Kidney glomerular epithelial cell (primary cell): ENCODE results near the gene KRT28.

ENCODE experiments used
- DNase-seq: peaks from one replicate; lab custom pipeline; 2025; lab: John Stamatoyannopoulos, UW

The KRT28 gene

GRCh38 chr17:40799859-40800258, at the start of gene KRT28:
KRT28 (minus strand) TSS chr17:40799959; CDS start chr17:40799893, 66 bp downstream.
- DNase-seq = no peak

DNA sequence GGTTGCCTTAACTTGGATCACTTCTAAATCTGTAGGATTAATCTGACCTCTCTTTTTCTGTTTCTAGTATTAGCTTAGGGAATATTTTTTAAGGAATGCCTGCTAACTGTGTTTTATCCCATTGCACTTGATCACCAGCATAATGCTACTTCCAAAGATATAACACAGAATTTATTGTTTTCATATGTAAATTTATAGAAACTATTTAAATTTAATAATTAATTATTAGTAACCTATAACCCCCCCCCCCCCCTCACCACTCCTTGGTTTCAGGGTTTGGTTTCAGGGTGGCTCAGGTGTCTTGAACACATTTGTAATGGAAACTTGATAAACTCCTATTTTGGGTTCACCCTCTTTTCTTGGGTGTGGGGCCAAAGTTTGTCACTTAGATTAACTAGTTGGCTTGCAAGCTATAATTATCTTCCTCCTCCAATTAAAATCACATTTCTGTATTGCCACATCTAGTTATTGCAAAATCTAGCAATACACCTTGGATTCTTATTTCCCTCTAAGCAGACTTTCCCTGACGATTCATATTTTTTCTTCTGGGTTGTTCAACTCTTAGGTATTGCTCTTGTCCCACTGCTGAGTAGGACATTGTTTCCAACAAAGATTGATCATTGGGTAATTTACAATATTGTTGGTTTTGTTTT, 49.0 kb upstream of the KRT28 start:
- no peak for DNase-seq

- no peak for DNase-seq
Observed at GRCh38 chr17:40846515-40847144, 46.9 kb upstream of the KRT28 start.

GRCh38 chr17:40844671-40845107, 44.9 kb upstream of the KRT28 start:
- no peak for DNase-seq

GRCh38 chr17:40843242-40843641, 43.5 kb upstream of the KRT28 start:
- DNase-seq = no peak

GRCh38 chr17:40841246-40841645, 41.5 kb upstream of the KRT28 start:
- no peak for DNase-seq

DNA sequence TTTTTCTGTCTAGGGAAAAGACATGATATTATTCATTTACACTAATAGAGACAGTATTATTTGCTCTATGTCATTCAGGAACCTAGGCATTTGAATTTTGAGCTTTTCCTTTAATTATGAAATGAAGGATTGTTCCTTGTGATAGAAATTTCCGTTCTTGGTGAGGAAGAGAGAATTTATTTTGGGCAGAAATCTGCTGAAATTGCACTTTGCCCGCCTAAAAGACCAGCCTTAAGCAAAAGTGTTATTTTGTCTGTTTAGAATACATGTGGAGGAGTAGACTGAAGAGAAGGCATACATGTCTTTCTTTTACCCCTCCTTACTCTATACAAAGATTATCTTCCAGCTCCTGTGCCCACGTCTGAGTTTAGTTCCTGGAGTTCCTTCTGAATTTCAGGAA, 39.4 kb upstream of the KRT28 start:
- DNase-seq = no peak

DNA sequence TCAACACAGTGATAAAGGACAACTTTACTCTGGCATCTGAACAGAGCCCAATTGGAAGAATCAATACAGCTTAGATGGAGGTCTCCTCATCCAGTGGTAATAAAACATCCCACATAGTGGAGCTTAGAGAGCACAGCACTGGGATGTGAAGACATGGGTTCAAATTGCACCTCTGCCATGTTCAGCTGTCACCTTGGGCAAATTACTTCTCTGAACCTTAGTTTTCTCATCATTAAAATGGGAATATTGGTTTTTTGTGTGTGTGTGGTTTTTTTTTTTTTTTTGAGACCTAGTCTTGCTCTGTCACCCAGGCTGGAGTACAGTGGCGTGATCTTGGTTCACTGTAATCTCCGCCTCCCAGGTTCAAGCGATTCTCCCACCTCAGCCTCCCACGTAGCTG, 36.3 kb upstream of the KRT28 start:
- DNase-seq = no peak

DNA sequence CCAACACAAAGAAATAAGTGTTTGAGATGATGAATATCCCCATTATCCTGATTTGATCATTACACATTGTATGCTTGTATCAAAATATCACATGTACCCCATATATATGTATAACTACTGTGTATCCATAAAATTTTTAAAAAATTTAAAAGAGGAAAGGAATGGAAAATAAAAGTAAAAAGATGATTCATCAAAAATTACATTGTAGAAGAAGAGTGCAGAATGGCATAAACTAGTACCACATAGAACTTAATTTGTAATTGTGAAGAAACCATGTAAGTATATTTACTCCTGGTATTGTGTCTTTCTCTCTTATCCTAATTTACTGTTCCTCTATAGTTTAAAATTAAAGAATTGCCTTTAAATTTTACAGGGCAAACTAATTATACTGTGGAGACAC, 34.1 kb upstream of the KRT28 start:
- DNase-seq = no peak

DNA sequence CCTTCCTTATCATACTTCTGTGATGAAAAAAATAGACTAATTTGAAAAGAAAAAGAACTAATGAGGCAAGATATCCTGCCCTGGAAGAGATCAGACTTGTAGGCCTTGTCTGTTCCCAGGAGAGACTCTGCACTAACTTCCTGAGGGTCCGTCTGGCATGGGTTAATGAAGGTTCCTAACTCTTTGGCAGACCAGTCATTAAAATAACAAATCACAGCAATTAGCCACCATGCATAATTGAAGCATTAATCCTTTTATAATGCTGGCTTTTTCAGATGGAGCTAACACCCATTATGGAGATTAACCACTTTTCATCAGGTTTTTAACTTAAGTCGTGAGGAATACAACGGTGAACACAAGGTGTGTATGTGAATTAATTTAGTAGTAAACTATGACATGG, 33.1 kb upstream of the KRT28 start:
- DNase-seq = no peak

DNA sequence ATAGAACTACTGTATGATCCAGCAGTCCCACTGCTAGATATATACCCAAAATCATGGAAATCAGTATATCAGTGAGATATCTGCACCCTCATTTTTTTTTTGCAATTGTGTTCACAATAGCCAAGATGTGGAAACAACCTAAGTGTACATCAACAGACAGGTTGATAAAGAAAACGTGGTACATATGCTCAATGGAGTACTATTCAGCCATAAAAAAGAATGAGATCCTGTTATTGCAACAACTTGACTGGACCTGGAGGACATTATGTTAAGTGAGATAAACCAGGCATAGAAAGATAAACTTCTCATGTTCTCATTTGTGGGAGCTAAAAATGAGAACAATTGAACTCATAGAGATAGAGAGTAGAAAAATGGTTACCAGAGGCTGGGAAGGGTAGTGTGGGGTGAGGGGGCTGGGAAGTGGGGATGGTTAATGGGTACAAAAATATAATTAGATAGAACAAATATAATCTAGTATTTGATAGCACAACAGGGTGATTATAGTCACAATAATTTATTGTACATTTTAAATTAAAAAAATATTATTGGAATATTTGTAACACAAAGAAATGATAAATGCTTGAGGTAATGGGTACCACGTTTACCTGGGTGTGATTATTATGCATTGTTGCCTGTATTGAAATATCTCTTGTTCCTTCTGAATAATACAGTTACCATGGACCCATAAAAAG, 30.5 kb upstream of the KRT28 start:
- no peak for DNase-seq

DNA sequence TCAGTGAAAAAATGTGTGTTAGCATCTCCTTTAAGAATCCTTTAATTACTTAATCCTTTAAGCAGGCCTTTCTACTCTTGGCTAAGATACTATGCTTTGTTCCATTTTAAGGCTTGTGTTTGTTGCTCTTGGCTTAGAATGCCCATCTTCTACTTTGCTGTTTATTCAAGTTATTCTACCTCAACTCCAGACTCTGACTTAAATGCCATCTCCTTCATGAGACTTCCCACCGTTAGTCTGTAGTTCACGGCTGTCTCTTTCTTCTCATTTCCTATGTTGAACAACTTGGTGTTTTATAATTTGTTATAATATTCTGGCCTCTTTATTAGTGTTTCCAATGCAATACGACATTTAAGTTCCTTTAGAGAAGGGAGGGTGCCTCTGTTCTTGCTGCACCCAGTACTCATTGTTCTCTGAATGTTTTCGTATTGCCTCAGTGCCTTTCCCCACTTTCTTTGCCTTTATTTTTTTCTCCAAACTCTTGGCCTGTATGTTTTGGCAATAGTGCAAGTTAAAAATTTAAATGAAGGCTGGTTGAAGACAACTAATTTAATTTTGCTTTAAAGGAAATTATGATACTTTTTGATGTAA, 28.8 kb upstream of the KRT28 start:
- no peak for DNase-seq

DNA sequence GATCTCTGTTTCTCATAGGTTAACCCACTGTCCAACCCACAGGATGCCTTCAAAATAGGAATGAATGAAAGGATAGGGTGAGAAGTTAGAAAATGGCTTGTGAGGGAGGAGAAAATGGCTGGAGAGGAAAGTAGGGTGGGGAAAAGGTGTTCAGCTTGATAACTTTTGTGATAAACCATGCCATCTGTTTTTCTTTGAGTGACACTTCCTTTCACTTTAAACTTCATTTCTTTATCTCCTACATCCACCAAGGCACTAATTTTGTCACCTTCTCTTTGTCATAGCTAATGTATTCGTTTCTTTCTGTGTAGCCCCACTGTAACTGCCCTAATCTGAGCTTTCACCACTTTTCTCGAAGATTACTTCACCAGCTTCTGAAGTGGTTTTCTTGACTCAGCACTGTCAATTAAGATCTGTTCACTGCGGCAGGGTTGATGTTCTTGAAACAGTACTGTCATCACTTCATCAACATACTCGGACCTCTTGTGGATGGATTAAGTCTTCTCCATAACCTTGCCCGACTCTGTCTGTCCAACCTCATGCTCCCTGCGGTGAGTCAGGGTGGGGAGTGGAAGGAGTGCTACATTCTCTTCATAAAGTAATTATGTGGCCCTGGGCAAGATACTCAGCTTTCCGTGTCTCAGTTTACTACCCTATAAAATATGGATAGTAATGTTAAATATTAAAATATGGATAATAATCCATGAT, 28.1 kb upstream of the KRT28 start:
- no peak for DNase-seq

DNA sequence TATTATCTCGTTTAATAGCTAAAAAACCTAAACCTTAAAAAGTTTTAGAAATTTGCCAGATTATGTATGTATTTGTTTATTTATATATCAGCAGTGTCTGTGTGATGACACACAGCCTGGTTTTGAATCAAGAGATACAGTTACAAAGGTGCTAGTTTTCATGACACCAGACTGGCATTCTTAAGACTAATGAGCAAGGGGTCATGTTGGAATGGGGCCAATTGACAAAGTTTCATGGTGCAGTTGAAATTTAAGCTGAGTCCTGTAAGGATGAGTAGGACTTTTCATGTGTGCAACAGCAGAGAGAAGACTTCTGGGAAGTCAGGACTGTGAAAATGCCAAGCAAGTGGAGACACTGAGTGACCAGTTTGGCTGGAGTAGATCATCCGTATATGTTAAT, 25.8 kb upstream of the KRT28 start:
- no peak for DNase-seq

GRCh38 chr17:40824015-40824832, 24.5 kb upstream of the KRT28 start:
- DNase-seq = no peak

DNA sequence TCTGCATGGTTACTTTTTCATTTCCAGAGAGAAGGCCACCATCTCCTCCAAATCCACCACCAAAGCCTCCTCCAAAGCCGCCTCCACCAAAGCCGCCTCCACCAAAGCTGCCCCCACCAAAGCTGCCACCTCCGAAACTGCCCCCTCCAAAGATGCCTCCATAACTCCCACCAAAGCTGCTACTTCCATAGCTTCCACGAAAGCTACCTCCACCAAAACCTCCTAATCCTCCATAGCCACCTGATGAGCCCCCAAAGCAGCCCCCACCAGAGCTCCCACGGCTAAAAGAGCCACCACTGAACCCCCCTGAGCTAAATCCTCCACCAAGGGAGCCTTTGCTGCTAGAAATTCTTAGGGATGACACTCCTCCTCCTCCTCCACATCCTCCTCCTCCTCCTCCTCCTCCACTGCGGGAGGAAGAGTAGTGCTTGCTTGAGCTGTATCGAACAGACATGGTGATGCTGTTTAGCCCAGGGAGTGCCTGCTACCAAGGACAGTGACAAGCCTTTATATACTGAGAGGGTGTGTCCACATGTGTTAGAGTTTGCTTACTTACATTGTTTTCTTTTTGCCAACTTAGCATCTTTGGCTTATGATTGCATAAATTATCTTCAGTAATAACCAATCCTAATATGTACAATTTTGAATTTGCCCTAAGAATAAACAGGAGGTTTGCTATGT, 22.5 kb upstream of the KRT28 start, which contains the start of gene KRT10:
Gene KRT10 (minus strand): TSS at position 483 of the 681 bp plus-strand sequence. CDS start 29 bp downstream, at position 454.
- DNase-seq = no peak

- no peak for DNase-seq
Observed at GRCh38 chr17:40821536-40821935, 21.8 kb upstream of the KRT28 start.

DNA sequence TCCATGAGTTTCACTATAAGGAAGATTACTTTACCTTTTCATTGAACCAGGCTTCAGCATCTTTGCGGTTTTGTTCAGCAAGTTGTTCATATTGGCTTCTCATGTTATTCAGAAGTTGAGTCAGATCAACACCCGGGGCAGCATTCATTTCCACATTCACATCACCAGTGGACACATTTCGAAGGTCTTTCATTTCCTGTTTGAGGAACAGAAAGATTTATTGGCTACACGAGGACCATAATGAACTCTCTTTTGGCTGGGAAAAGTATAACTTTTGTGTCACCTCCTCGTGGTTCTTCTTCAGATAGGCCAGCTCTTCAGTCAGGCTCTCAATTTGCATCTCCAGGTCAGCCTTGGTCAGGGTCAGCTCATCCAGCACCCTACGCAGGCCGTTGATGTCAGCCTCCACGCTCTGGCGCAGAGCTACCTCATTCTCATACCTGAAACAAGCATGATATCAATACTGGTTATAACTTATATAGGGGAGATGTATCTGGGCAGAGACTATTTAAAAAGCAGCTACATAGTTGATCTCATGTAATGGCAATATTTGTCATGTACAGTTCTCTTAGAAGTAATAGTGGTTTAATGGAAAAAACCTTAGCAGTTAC, 20.6 kb upstream of the KRT28 start:
- DNase-seq = no peak

DNA sequence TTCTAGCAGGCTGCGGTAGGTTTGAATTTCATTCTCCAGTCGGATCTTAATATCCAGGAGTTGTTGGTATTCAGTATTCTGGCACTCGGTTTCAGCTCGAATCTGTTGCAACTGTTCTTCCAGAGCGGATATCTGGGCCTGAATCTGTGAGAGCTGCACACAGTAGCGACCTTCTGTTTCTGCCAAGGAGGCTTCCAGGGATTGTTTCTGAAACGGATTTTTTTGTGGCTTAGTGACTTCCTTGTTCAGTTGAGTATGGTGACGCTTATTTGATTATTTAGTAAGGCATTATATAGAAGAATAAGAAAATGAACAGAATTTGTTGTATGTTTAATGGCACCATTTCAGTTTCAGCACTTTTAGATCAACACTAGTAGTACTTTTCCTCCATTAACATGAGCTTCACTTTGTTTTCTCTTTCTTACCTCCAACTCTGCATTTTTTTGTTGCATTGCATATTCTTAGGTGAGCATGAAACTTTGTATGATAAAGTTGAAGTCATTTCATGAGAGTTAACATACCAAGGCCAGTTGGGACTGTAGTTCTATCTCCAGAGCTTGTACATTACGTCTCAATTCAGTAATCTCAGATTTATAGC, 19.9 kb upstream of the KRT28 start:
- no peak for DNase-seq
